GM21717 (cell line): ENCODE results near the gene TRIM44.
"Not testable (repeated sequence)": the region's sequence is repeated elsewhere in the genome, so short reads cannot be mapped to it uniquely, and the experiment has no call there.

Source experiments
- ATAC-seq: cut with Tn5 transposase; IDR thresholded peaks from one replicate; pipeline ENCODE4 v1.9.1; 2021; ENCODE audit warnings: mild to moderate bottlenecking, moderate library complexity; ENCODE audit not compliant: unreplicated experiment

Gene TRIM44

DNA sequence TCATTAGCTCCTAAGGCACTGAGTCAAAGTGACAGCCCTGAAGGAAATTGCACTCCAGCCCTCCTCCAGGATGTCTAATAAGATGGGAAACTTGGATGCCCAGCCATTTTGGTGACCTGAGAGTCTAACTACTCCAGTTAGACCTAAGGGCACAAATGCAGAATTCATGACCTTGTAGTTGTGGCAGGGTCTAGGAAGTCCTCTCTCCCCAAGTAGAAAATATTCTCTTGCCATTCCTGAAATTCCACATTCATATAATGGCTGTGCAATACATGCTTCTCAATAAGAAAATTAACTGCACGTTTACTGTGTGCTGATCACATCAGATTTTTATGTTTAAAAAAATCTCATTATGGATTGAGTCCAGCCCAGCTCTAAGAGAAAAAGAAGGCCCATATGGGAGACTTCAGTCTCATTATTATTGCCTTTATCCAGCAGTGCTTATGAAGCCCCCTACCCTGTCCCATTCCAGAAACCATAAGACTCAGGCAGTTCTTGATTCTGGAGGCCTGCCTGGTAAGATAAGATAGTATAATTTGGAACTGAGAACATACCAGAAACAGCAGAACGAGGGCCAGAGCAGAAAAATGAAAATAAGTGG lies 147.6 kb downstream of the TRIM44 start:
- ATAC-seq: no peak

DNA sequence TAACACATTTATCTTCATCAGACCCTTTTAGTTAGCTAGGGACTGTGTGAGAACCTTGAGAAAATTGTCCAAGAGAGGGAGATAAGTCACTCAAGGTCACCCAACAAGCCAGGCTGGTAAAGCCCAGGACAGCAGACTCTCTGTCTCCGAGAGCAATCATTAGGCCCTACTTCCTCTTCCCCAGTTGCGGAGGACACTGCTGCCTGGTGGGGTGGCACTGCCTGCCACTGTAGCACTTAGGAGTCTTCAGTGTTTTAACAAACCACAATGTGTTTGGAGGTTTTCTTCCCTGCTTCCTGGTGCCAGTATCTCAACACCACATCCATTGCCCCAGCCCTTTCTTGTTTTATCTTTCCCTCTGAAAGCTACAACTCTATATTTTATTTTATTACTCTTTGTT lies 149.2 kb downstream of the TRIM44 start:
- no peak for ATAC-seq

DNA sequence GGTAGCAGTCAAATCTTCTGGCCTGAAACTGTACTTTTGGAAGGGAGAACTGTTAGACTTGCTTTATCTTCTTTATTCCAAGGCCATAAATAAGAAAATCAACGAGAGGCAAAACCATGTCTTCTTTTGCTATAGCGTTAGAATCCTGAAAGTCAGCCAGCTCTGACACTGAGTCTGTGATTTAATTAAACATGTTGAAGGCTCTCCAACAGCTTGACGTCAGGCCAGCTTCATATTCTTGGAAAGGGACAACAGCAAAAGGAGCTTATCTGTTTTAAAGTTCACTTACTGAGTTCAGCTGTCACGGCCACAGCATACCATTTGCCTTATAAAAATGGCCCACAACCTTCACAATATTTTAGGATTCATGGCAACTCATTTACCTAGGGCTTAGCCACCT lies 150.3 kb downstream of the TRIM44 start:
- no peak for ATAC-seq

DNA sequence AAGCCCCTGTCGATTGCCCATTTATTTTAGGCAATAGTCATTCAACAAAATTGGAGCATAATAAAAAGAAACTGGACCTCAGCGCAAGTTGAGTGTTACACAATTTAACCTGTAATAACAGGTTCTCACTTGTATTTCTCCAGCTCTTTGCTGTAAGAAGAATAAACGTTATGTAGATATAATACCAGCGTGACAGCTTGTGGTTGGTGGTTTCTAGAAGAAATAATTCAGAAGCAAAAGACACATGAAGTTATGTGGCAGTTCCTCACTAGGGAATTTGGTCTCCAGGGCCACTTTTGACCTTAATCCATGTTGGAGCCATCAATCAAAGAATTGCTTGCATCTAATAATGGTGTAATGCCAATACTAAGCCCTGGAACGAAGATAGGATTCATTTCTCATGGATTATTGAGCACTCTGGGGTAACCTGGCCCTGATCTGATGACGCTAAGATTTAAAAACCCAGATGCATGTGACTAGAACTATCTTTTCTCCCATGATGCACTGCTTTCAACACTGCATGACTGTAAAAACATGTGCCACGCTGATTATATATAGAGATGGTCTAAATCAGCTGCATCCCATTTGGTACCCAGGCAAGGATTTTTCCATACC lies 151.6 kb downstream of the TRIM44 start:
- ATAC-seq: no peak

DNA sequence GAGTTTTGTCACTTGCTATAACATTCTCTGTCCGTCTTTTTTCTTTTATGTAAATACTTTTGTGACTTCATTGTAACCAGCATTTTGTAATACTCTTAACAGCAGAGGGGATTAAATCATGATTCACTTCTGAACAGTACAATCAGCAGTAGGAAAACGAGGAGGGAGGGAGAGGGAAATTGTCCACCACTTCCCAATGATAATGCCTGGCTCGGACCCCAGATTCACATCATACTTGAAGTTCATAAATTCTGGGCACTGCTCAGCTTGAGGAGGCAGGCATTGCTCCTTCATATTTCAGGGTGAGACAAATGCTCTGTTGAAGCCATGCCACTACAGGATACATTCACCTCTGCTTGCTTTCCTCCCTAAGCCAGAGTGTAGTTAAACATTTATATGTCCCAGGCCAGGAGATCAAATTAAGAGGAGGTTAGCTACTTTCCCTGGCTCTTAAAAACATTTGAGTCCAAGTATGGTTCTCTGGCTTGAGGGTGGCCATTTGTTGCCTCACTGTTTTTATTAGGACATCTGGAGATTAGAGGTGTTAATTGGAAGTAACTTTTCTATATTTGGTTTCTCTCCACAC lies 152.2 kb downstream of the TRIM44 start:
- ATAC-seq: no peak

DNA sequence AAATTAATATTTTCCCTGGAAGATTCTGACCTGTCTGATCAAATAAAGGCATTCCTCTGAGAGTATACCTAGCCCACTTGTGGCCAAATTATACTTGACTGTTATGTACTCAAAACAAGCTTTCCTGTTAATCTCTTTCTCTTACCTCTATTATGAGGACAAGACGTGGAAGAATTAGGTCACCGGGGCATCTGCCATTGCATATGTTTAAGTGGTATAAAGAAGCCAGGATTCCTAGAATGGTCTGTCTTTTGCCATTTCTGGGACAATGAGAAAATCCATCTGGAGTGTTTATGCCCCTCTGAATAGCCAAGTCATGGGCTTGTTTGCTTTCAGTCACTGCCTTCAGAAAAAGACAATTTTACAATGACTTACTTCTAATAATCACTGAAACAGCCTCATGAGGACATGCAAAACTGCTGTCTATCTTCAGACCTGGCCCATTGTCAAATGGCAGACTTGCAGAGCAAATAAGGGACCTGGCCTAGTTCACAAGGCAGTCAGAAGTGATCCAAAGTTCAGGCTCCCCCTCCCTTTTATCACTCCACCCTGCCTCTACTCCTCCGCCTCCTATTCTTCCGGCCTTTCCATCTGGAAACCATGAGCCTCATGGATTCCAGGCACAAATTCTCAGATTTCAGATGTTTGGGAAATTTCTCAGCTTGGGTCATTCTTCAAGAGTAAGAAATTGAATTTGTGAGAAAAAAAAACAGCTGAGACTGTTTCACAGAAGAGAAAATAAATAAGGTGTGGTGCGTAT lies 153.2 kb downstream of the TRIM44 start:
- no peak for ATAC-seq

- no peak for ATAC-seq
These were observed 158.0 kb downstream of the TRIM44 start for GRCh38 chr11:35820614-35821013.

DNA sequence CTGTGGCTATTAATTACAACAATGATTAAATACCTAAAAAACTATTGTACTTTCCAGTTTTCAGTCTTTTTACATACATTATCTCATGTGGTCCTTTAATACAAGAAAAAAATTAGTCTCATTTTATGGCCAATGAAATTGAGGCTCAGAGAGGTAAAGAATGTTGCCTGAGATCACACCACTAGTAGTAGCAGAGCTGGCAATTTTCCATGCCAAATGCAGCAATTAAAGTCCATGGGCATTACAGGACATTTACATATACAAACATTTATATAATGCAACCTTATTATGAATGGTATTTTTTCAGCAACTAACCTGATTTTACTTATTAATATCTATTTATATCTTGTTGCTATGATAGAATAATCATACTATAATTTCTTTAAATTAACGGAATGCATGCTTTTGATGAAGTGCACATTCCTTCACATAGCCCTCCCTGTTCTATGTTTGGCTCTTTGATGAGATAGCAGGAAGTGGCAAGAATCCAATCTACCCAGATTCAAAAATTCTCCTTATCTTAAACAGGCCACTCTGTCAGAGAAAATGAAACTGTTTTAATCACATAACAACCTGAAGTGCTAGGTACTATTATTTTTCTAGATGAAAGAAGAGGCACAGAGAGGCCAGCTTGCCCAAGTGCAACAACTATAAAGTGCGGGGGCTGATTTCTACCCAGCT lies 160.4 kb downstream of the TRIM44 start:
- no peak for ATAC-seq

GRCh38 chr11:35823742-35824298 lies 161.2 kb downstream of the TRIM44 start:
- ATAC-seq: no peak

DNA sequence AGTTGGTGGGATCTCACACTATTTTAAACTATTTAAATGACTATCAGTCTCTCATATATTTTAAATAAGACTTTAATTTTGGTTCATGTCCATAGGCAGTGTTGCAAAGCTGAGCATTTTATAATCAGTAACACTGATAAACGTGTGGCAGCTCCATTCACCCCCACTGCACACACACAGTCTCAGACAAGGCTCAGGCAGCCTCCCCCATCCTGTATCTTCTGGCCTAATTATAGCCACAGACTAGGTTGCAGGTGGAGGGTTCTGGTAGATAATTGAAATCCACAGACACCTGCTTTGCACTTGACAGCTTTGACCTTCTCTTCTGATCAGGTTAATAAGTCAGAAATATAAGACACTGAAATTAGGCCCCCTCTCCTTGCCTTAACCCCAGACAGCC lies 162.8 kb downstream of the TRIM44 start:
- ATAC-seq: no peak

DNA sequence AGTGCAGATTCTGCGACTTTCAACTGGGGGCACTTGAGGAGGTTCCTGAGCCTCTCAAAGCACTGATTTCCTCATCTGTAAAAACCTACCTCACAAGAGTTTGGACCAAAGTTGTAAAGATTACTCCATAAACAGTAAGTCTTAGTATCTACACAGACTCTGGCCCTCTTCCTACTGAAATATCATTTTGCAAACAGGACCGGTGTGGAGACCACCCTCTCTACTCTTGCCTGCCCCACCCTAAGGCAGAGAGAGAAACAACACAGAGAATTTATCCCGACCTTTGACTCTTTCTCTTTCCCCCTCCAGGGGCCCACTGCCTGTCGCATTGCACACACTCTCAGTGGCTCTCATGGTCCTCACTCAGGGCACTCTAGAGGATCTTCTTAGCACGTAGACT lies 163.4 kb downstream of the TRIM44 start:
- ATAC-seq: no peak

- ATAC-seq: no peak
These were observed 164.4 kb downstream of the TRIM44 start for GRCh38 chr11:35826949-35827348.

DNA sequence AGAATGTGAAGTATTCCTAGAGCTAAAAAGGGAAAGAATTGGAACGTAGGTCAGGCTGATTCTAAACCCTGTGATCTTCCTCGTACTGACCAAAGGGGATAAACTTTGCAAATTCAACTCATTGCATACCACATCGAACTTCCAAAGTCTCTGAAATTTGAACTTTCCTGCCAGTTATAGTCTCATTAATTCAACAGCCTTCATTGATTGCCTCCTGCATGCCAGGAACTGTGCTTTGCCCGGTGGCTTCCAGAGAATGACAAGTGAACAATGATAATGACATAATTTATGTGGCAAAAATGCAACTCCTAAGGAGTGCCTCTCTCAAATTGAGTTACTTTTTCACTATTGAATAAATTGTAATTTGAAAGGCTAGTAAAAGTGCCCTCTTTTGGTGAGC lies 173.6 kb downstream of the TRIM44 start:
- ATAC-seq: no peak

DNA sequence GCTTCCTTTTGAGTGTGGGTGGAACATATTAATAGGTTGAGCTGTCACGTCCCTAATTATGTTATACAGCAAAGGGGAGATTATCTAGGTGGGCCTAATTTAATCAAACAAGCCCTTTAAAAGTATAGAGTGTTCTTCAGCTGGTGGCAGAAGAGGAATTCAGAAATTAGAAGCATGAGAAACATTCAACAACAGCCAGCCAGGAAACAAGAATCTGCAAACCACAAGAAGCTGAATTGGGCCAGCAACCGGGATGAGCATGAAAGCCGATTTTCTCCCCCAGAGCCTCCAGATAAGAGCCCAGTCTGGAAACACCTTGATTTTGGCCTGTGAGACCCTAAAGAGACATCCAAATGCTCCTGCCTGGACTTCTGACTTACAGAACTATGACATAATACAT lies 175.5 kb downstream of the TRIM44 start:
- ATAC-seq: no peak

- not testable (repeated sequence) for ATAC-seq
These were observed 176.3 kb downstream of the TRIM44 start for GRCh38 chr11:35838697-35839367.

DNA sequence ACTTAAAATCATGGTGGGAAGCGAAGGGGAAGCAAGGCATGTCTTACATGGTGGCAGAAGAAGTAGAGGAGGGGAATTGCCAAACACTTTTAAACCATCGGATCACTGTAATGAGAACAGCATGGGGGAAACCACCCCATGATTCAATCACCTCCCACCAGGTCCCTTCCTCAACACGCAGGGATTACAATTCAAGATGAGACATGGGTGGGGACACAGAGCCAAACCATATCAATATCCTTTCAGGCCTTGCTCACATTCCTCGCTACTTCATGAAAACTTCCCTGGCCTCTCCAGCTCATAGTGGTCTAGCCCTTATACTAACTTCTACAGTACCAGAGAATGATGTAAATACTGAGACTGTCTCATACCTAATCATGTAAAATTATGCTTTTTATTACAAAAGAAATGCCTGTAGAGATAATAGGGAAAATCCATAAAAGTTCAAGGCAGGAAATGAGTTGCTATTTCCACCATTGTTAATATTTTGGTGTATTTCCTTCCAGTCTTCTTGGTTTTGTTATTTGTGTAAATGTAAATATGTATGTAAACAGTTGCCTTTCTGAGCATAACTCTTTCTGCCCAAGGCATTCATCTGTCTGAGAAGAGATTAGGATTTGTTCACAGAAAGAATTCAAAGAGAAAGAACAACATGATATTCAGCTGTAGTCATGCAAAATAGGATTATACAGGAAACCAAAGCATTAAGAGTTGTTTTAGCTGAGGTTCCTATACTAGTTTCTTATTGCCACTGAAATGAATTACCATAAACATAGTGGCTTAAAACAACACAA lies 177.0 kb downstream of the TRIM44 start:
- ATAC-seq: no peak

- no peak for ATAC-seq
These were observed 179.2 kb downstream of the TRIM44 start for GRCh38 chr11:35841733-35842132.

DNA sequence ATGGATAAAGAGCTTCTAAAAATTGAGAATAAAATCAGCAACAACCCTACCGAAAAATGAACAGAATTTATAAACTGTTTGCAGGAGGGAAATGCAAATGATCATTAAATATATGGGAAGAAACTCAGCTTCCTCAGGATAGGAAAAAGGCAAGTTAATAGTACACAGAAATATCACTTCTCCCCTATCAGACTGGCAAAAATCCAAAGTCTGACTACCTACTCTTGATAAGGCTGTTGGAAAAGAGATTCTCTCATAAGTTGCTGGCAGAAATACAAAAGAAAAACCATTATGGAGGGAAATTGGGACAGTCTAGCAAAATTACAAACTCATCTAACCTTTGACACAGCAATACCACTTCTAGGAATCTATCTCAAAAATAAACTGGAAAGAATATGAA lies 180.4 kb downstream of the TRIM44 start:
- ATAC-seq: no peak

GRCh38 chr11:35844579-35844978 lies 182.0 kb downstream of the TRIM44 start:
- ATAC-seq: no peak

DNA sequence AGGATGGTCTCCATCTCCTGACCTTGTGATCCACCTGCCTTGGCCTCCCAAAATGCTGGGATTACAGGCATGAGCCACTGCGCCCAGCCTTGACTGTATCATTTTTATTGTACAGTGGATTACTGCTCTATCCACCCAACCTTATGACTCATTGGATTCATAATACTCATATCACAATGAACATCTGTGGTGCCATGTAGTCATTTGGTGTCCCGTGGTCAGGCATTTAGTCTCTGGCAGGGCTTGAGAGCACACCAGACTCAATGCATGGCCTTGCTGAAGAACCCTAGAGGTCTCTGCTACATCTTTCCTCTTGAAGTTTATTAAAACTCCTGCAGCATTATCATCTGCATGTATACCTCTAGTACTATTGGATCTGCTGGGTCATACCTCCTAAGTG lies 183.3 kb downstream of the TRIM44 start:
- no peak for ATAC-seq
